ENCODE data around the gene RPH3AL.
"Not testable (repeated sequence)": the region's sequence is repeated elsewhere in the genome, so short reads cannot be mapped to it uniquely, and the experiment has no call there.

RPH3AL gene

DNA sequence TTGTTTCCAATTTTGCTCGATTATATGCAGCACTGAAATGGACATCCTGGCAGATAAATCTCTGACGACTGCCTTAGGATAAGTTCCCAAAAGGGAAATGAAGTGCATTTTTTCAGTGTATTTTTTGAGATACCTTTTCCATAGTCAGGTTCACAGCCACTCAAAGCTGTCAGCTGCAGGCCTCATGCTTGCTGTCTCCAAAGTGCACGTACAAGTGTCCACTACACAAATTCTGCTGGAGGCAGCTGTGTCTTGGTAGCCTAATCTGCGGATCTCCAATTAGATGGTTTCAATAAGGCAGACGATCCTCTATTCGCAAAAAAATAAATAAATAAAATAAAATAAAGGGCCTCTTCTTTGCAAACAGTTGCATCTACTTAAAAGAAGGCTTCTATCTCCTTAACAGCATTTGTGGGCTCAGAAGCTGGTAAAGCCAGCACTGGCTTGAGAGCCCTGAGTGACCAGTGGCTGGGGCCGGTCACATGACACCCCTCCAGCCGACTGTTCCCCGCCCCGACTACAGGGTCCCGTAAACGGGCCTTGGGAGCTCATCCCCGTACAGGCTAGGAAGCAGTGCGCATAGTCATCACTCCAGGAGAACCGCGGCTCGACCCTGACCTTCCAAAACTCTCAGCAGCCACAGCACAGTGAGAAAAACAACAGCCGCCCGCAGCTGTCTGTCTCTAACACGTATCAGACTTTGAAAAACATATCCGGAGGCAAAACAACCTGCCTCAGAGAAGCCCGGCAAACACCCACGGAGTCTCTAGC, 18.8 kb downstream of the RPH3AL start:
- no peak for DNase-seq

DNA sequence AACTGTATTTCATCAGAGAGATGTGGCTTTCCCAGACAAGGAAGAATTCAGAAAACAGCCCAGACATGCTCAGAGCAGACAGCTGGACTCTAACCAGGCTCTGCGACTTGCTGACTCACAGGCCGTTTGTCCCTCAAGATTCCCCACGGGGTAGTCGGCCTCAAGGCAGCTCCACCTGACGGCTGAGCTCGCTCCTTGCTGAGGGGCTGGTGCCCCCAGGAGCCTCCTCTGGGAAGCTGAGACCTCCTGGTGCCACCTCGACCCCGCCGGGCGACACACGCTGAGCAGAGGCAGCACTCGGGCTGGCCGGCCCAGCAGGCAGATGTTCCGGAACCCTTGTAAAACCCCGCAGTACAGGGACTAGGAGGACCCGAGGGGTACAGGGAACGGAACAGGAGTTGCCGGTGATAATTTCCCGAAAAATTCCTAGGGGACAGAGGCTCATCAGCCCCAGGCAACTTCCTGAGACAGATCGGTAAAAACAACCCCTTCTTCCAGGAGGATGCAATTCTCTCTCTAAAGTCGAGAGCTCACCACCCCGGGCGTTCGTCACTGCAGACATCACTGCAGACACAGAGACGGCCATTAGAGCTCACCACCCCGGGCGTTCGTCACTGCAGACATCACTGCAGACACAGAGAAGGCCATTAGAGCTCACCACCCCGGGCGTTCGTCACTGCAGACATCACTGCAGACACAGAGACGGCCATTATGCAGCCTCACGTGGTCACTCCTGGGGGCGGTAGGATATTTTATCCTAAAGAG, 19.9 kb downstream of the RPH3AL start:
- no peak for DNase-seq

- no peak for DNase-seq
These were observed 20.6 kb downstream of the RPH3AL start for GRCh38 chr17:332023-332422.

- DNase-seq = peak in 1 of 2 experiments; percentile 0
These were observed 21.5 kb downstream of the RPH3AL start for GRCh38 chr17:330993-331701.

GRCh38 chr17:329784-330420, 22.7 kb downstream of the RPH3AL start:
- DNase-seq = peak; percentile 14 to 24

DNA sequence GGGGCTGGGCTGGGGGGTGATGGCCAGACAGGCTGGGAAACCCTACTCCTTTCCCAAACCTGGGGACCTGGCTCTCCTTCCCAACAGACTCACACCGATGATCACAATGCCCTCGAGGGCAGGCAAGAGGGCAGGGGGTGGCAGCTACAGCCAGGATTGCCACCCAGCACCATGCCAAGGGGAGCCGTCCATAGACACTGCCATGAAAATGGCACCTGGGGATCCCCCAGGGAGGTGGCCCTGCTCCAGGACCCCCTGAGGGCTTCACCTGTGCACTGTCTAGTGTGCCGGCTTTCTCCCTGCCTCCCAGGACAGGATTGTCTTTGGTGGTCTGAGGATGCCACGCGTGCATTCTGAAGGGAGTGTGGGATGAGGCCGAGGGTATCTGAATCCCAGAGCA, 24.6 kb downstream of the RPH3AL start:
- DNase-seq = no peak

DNA sequence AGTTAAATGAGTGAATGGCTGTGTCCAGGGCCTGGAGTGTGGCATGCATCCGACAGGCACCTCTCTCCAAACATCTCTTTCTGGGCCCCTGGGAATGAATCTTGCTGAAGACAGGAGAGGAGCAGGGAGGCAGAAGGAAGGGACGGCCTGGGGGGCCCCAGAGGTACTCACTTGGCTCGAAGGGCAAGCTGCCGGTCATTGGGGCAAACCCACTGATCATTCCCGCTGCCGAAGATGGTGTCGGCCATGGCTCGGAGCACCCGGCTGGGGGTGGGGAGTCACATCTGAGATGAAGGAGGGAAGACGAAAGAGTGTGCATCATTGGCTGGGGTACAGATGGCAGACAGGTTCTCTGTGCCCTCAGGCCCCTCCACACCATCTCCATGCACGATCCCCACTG, 25.3 kb downstream of the RPH3AL start:
- no peak for DNase-seq

- no peak for DNase-seq
These were observed 26.5 kb downstream of the RPH3AL start for GRCh38 chr17:326010-326621.

DNA sequence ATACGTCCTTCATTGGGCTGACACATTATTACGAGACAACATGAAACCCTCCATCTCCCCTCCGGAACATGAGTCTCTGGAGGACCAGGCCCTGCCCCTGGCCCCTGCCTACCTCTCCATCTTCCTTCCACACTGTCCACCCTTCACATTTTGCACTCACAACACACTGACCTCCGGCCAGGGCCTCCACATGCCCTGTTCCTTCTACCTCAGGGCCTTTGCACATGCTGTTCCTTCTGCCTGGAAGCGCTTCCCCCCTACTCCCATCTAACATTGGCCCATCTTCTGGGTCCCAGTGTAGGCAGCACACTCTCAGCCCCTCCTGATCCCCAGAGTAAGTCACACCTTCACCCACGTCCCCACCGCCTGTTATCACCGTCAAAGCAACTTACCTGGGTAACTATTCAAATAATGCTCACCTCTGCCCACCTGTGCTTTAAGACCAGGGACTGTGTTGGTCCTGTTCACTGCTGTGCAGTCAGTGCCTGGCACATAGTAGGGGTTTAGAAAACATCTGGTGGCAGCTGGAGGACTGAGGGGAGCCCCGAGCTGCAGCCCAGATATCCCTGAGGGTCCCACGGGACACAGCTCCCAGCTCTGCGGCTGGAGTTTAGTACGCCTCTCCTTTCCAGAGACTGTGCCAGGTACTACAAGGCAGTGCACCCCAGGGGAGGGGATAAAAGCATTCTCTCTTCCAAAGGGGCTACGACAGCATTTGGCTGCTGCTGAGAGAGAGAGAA, 27.2 kb downstream of the RPH3AL start:
- DNase-seq = no peak

DNA sequence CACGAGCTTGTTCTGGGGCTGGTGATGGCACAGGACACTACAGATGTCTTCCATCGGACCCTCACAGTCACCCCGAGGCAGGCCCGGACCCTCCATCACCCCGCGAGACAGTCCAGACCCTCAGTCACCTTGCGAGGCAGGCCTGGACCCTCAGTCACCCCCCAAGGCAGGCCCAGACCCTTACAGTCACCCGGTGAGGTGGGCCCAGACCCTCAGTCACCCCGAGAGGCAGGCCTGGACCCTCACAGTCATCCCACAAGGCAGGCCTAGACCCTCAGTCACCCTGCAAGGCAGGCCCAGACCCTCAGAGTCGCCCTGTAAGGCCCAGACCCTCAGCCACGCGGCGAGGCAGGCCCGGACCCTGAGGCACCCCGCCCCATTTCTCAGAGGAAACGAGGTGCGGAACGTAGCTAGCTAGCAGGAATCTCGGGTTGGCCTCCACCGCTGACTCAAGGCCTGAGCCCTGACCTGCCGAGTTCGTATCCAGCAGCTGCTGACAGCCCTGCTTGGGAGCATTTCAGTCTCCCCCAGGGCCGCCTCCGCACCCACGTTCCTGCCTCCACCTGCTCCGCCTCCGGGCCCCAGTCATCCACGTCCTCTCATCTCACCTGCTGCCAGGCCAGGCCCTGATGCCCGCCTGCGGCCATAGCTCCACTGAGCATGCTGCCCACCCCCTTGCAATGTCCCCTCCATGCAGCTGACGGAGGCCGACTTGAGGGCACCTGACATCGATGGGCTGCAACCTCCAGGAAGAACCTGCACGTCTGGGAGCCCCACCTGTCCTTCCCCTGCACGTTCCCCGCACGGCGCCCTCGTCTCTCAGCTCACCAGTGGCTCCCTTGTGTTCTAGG, 28.7 kb downstream of the RPH3AL start:
- DNase-seq = no peak

DNA sequence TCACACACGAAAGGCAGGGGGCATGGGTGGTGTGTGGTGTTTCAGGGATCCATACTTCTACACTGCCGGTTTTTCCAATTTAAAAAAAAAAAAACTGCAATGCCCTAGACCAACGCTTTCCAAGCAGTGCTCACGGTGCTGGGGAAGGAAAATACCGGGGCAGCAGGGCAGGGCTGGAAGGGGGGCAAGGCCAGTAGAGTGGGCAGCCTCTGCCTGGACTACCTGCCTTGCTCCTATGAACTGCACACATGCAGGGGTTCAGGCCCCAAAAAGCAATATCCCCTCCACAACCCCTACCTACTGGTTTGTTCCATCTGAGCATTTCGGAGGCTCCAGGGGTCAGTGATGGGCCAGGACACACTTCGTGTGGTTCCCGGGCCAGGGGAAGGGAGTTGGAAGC, 29.4 kb downstream of the RPH3AL start:
- DNase-seq = no peak

GRCh38 chr17:322006-322780, 30.4 kb downstream of the RPH3AL start:
- DNase-seq = no peak

- no peak for DNase-seq
These were observed 31.1 kb downstream of the RPH3AL start for GRCh38 chr17:321386-321941.

DNA sequence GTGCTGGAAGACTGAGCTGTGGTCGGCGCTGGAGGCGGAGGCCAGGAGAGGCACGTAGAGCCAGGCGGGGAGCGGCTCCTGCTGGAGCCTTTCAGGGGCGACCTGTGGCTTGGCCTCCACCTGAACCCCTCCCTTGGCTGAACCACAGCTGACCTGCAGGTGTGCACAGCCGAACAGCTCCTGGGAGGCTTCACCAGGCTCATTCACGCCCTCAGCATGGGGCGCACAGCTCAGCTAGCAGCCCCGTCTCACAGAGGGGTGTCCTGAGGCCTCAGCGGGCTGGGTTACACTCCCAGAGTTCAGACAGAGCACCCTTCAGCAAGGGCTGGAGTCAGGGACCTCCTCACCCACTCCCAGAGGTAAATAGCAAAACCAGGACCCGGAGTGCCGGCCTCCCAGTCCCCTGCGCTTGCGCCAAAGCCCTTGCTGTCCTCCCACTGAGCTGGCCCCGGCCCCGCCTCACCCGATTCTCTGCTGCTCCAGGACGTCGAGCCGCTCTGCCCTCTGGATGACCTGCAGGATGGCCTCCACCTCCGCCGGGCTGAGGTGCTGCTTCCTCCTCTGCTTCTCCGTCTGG, 31.7 kb downstream of the RPH3AL start:
- no peak for DNase-seq

- DNase-seq = no peak
These were observed 32.5 kb downstream of the RPH3AL start for GRCh38 chr17:320139-320538.

- no peak for DNase-seq
These were observed 33.3 kb downstream of the RPH3AL start for GRCh38 chr17:319266-319665.

DNA sequence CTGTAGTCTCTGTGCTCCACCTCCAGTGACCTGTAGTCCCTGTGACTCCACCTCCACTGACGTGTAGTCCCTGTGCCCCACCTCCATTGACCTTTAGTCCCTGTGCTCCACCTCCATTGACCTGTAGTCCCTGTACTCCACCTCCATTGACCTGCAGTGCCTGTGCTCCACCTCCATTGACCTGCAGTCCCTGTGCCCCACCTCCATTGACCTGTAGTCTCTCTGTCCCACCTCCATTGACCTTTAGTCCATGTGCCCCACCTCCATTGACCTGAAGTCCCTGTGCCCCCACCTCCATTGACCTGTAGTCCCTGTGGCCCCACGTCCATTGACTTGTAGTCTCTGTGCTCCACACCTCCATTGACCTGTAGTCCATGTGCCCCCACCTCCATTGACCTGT, 35.5 kb downstream of the RPH3AL start:
- DNase-seq = not testable (repeated sequence)

GRCh38 chr17:315399-315798, 37.2 kb downstream of the RPH3AL start:
- not testable (repeated sequence) for DNase-seq

DNA sequence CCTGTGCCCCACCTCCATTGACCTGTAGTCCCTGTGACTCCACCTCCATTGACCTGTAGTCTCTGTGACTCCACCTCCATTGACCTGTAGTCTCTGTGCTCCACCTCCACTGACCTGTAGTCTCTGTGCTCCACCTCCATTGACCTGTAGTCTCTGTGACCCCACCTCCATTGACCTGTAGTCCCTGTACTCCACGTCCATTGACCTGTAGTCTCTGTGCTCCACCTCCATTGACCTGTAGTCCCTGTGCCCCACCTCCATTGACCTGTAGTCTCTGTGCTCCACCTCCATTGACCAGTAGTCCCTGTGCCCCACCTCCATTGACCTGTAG, 38.0 kb downstream of the RPH3AL start:
- not testable (repeated sequence) for DNase-seq

Data from Kasumi-1 (cell line).